ENCODE results near the gene ZC3H4. TPM values are rescaled to one million over a fixed set of nuclear protein-coding genes. Genes with fewer than 3 reads are reported as not detected.

ZC3H4 gene
- total RNA-seq, 1 donor from 2014 or later: 49.3 TPM

DNA sequence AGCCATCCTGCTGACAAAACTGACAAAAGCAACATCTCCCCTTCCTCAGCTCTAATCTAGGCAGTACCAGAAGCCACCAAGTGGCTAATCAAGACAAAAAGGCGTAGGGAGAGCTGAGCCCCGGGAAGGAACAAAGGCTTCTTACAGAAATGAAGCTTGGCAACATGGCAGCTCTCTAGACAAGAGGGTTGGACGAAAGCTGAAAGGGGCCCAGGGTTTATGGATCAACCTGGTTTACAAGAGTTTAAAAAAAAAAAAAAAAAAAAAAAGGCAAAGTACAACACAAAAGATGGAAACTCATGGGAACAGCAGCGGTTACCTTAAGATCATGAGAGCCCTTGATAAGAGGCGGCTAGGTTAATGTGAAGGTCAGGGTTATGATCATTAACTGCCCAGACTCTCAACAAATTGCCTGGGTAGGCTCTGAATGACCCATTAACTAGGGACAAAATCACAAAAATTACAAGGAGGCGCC, 14.0 kb downstream of the ZC3H4 start:
- no peaks in the 10 kb centered on the region for H3K27me3 ChIP-seq (ENCODE audit: low read depth)
- H3K27ac ChIP-seq: peak overlapping the region; percentile 1
- H3K4me3 ChIP-seq: no peak overlapping the region
- H3K9me3 ChIP-seq: no peaks in the 10 kb centered on the region
- ATAC-seq (no peak), DNase-seq (no peak)
- H3K4me1 ChIP-seq: peaks cover 65% of the 10 kb centered on the region
- intact Hi-C loops (cut with DNase I): no loop called here
- TF ChIP-seq, protein P1, sequence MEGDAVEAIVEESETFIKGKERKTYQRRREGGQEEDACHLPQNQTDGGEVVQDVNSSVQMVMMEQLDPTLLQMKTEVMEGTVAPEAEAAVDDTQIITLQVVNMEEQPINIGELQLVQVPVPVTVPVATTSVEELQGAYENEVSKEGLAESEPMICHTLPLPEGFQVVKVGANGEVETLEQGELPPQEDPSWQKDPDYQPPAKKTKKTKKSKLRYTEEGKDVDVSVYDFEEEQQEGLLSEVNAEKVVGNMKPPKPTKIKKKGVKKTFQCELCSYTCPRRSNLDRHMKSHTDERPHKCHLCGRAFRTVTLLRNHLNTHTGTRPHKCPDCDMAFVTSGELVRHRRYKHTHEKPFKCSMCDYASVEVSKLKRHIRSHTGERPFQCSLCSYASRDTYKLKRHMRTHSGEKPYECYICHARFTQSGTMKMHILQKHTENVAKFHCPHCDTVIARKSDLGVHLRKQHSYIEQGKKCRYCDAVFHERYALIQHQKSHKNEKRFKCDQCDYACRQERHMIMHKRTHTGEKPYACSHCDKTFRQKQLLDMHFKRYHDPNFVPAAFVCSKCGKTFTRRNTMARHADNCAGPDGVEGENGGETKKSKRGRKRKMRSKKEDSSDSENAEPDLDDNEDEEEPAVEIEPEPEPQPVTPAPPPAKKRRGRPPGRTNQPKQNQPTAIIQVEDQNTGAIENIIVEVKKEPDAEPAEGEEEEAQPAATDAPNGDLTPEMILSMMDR (IDR thresholded peaks at IDR 0.05): no peak
- no peaks in the 10 kb centered on the region for H3K36me3 ChIP-seq

DNA sequence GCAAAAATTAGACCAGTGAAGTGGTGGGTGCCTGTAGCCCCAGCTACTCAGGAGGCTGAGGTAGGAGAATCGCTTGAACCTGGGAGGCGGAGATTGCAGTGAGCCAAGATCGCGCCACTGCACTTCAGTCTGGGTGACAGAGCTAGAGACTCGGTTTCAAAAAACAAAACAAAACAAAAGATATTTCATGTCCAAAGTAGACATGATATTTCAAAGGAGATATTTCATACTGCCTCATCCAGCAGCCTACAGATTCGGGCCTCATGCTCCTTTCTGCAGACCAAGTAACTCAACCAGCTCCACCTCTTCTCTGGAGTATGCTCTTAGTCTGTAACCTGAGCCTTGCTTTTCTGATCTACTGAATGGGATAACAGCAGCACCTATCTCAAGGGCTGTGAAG, 15.0 kb downstream of the ZC3H4 start:
- intact Hi-C loops (cut with DNase I): no loop called here
- Histone ChIP-seq H3K4me3 (no peak overlapping the region), H3K4me1 (peaks cover 73% of the 10 kb centered on the region), H3K27ac (peak overlapping the region; percentile 84), H3K27me3 (ENCODE audit: low read depth) (no peaks in the 10 kb centered on the region), H3K9me3 (no peaks in the 10 kb centered on the region), H3K36me3 (peaks cover 8% of the 10 kb centered on the region)
- TF ChIP-seq, protein P1 (IDR thresholded peaks at IDR 0.05): no peak
- ATAC-seq (no peak), DNase-seq (no peak)

DNA sequence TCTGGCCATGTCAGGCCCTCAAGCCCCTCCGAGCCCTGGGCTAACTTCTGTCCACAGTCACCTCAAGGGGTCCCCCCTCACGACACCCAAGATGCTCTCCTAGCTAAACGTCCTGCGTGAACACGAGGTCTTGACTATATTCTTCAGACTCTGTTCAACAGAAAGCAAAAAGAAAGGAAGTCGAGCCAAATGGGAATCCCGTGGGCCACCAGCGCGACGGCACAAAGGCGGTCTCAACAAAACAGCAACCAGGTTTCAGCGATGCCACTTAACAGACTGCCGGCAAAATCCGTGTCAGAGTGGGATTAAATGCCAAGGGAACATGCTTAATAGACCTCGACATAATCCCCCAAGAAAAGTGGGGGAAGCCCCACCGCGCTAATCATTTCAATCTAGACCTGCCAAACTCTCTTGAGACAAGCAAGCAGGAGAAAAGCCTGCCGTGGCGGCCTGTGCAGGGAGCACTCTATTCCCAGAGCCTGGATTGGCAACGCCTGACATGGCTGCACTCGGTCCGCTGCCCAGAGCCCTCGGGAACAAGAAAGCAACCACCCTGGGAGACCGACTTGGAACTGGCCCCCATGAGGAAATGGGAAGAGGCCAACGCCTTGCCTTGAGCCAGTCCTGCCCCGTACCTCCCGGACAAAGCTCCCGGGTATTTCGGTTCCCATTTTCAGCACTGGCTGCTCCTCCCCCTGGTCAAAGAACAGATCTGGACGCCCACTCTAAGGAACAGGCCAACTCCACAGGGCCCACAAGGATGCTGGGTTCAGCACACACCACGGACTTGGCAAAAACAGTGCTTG, 16.0 kb downstream of the ZC3H4 start:
- Histone ChIP-seq H3K36me3 (peaks cover 18% of the 10 kb centered on the region), H3K27ac (peak overlapping the region; percentile 84), H3K4me1 (peaks cover 71% of the 10 kb centered on the region), H3K9me3 (no peaks in the 10 kb centered on the region), H3K27me3 (ENCODE audit: low read depth) (no peaks in the 10 kb centered on the region), H3K4me3 (no peak overlapping the region)
- DNase-seq: peak; percentile 59
- no peak for ATAC-seq
- intact Hi-C loops (cut with DNase I): no loop called here
- TF ChIP-seq, protein P1 (IDR thresholded peaks at IDR 0.05): no peak

DNA sequence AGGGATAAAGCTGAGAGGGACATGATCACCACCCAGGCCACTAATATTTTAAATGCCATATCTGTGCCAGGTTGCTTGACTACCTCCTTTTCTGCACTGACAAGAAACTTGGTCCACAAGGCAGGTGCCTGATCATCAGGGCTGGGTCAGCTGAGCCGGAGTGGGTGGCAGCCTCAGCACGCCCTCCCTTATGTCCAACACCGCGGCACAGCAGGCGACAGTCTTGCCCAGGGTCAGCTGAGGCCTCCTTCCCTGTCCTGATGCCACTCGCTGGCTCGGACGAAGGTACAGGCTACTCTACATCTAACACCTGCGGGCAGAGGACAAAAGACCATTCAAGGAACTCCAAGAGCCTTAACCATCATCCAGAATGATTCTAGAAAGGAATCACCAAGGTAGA, 16.9 kb downstream of the ZC3H4 start:
- intact Hi-C loops (cut with DNase I): no loop called here
- DNase-seq (no peak), ATAC-seq (peak; percentile 1 to 12)
- H3K9me3 ChIP-seq: no peaks in the 10 kb centered on the region
- H3K27ac ChIP-seq: peak overlapping the region; percentile 84
- H3K27me3 ChIP-seq (ENCODE audit: low read depth): no peaks in the 10 kb centered on the region
- peaks cover 62% of the 10 kb centered on the region for H3K4me1 ChIP-seq
- TF ChIP-seq, protein P1 (IDR thresholded peaks at IDR 0.05): no peak
- H3K36me3 ChIP-seq: peaks cover 27% of the 10 kb centered on the region
- H3K4me3 ChIP-seq: no peak overlapping the region

DNA sequence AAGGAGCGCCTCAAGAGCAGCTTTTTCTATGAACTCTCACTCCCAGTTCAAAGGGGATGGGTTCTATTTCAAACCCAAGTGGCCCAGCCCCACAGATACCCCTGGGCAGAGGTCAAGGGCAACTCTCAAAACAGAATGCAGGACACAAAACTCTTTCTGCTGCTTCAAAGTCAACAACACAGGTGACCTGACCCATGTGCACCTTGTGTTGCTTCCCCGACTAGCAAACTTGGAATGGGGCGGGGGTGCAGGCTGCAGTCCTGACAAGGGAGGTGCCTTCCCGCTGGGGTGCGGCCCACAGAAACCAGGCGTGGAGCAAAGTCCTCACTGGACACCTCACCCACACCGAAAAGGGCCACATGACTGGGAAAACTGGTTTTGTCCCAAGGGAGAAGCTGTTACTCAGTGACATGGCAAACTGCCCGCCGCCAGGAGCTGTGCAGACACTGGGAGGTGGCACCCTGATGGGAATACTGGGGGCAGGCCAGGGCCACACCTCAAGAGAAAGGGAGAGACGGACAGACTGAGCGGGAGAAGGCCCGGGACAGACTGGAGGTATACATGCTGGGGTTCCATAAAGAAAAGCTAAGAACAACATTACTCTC, 17.4 kb downstream of the ZC3H4 start:
- peak; percentile 92 for DNase-seq
- ATAC-seq: peak; percentile 86 to 87
- no peaks in the 10 kb centered on the region for H3K9me3 ChIP-seq
- peaks cover 32% of the 10 kb centered on the region for H3K36me3 ChIP-seq
- H3K4me1 ChIP-seq: peaks cover 62% of the 10 kb centered on the region
- TF ChIP-seq, protein P1 (IDR thresholded peaks at IDR 0.05): no peak
- peak overlapping the region; percentile 84 for H3K27ac ChIP-seq
- intact Hi-C loops (cut with DNase I): no loop called here
- H3K27me3 ChIP-seq (ENCODE audit: low read depth): no peaks in the 10 kb centered on the region
- H3K4me3 ChIP-seq: no peak overlapping the region

Measured in lower lobe of right lung (tissue), 2 donors.